ENCODE measurements around the gene NHLRC3. TPM values are rescaled to one million over a fixed set of nuclear protein-coding genes. Genes with fewer than 3 reads are reported as not detected.
"Not testable (repeated sequence)": the region's sequence is repeated elsewhere in the genome, so short reads cannot be mapped to it uniquely, and the experiment has no call there.

The NHLRC3 gene, protein sequence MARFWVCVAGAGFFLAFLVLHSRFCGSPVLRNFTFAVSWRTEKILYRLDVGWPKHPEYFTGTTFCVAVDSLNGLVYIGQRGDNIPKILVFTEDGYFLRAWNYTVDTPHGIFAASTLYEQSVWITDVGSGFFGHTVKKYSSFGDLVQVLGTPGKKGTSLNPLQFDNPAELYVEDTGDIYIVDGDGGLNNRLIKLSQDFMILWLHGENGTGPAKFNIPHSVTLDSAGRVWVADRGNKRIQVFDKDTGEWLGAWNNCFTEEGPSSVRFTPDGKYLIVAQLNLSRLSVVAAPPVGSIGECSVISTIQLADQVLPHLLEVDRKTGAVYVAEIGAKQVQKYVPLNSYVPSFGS
- total RNA-seq: 19.2 and 20.4 TPM in 2 replicates

- peak within 1 kb of the TSS; percentile 94 for H3K27ac Mint-ChIP-seq
- H3K4me3 Mint-ChIP-seq: peak within 1 kb of the TSS; percentile 91
- intact Hi-C loops (cut with micrococcal nuclease): loop anchor here (1.0 to 5.0 kb wide), 10 partner anchors 22 to 1981 kb away; partner anchors contain the start of genes COG6, LHFPL6, SUPT20H and UFM1
- peaks cover 64% of the 10 kb centered on the region for H3K4me1 Mint-ChIP-seq (ENCODE audit: low read depth)
- H3K27me3 Mint-ChIP-seq (ENCODE audit: insufficient read depth): no peaks in the 10 kb centered on the region
- no peaks in the 10 kb centered on the region for H3K9me3 Mint-ChIP-seq
- peaks cover 15% of the 10 kb centered on the region for H3K36me3 Mint-ChIP-seq (ENCODE audit: low read depth)
- DNase-seq (ENCODE audit: low spot score): peak; percentile 68
These were observed at the start of gene NHLRC3, which contains the start of gene PROSER1 for GRCh38 chr13:39037880-39038568. Gene NHLRC3 (plus strand): TSS chr13:39038456. CDS start chr13:39038640, 184 bp downstream. Gene PROSER1 (minus strand): TSS chr13:39038089. CDS start chr13:39037242, 847 bp downstream.

GRCh38 chr13:38990693-38991092 lies 47.6 kb upstream of the NHLRC3 start, which contains the start of gene STOML3:
Gene STOML3 (minus strand): TSS chr13:38990831. CDS start chr13:38990721, 110 bp downstream.
- H3K4me3 Mint-ChIP-seq: no peak within 1 kb of the TSS
- no peak for DNase-seq (ENCODE audit: low spot score)
- intact Hi-C loops (cut with micrococcal nuclease): no loop called here
- H3K36me3 Mint-ChIP-seq (ENCODE audit: low read depth): no peaks in the 10 kb centered on the region
- H3K9me3 Mint-ChIP-seq: no peaks in the 10 kb centered on the region
- no peaks in the 10 kb centered on the region for H3K4me1 Mint-ChIP-seq (ENCODE audit: low read depth)
- H3K27ac Mint-ChIP-seq: no peak within 1 kb of the TSS
- H3K27me3 Mint-ChIP-seq (ENCODE audit: insufficient read depth): no peaks in the 10 kb centered on the region

DNA sequence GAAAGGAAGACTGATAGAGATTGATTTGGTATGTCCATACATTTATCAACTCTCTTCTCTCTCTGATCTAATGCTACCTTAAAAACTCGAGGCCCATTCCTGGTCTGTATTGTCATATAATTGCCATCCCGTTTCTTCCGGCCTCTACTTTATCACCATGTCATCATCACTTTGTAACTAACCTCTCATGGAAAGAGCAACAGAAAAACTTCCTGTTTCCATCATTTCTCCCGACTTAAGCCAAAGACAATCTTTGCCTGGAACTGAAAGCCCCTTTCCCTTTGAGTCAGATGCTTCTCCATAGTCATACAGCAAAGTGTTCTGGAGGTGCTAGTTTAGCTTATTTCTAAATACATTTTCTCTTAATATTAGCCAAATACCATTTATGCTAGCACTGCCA lies 44.9 kb upstream of the NHLRC3 start:
- no peak for DNase-seq (ENCODE audit: low spot score)
- Mint-ChIP-seq H3K4me1 (ENCODE audit: low read depth) (no peaks in the 10 kb centered on the region), H3K9me3 (no peaks in the 10 kb centered on the region), H3K27ac (no peak overlapping the region), H3K4me3 (no peak overlapping the region), H3K36me3 (ENCODE audit: low read depth) (no peaks in the 10 kb centered on the region), H3K27me3 (ENCODE audit: insufficient read depth) (no peaks in the 10 kb centered on the region)
- intact Hi-C loops (cut with micrococcal nuclease): no loop called here

- Mint-ChIP-seq H3K27me3 (ENCODE audit: insufficient read depth) (no peaks in the 10 kb centered on the region), H3K27ac (no peak overlapping the region), H3K9me3 (no peaks in the 10 kb centered on the region), H3K4me1 (ENCODE audit: low read depth) (no peaks in the 10 kb centered on the region), H3K36me3 (ENCODE audit: low read depth) (no peaks in the 10 kb centered on the region), H3K4me3 (no peak overlapping the region)
- intact Hi-C loops (cut with micrococcal nuclease): no loop called here
- DNase-seq (ENCODE audit: low spot score): no peak
These were observed 39.5 kb upstream of the NHLRC3 start for GRCh38 chr13:38998739-38999138.

DNA sequence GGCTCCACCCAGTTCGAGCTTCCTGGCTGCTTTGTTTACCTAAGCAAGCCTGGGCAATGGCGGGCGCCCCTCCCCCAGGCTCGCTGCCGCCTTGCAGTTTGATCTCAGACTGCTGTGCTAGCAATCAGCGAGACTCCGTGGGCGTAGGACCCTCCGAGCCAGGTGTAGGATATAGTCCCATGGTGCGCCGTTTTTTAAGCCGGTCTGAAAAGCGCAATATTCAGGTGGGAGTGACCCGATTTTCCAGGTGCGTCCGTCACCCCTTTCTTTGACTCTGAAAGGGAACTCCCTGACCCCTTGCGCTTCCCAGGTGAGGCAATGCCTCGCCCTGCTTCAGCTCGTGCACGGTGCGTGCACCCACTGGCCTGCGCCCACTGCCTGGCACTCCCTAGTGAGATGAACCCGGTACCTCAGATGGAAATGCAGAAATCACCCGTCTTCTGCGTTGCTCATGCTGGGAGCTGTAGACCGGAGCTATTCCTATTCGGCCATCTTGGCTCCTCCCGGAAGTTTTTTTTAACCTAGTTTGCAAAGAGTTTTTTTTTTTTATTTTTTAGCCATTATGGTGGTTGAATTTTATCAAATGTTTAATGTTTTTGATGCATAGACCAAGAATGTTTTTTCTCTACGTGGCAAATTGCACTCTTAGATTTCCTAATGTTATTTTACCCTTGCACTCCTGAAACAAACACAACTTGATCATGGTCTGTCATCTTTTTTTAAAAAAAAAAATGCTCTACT lies 31.7 kb upstream of the NHLRC3 start:
- DNase-seq (ENCODE audit: low spot score); intact Hi-C loops (cut with micrococcal nuclease); H3K9me3 Mint-ChIP-seq; H3K27me3 Mint-ChIP-seq (ENCODE audit: insufficient read depth); H3K27ac Mint-ChIP-seq; H3K4me1 Mint-ChIP-seq (ENCODE audit: low read depth); H3K4me3 Mint-ChIP-seq: not testable (repeated sequence)
- H3K36me3 Mint-ChIP-seq (ENCODE audit: low read depth): peaks cover 29% of the 10 kb centered on the region

DNA sequence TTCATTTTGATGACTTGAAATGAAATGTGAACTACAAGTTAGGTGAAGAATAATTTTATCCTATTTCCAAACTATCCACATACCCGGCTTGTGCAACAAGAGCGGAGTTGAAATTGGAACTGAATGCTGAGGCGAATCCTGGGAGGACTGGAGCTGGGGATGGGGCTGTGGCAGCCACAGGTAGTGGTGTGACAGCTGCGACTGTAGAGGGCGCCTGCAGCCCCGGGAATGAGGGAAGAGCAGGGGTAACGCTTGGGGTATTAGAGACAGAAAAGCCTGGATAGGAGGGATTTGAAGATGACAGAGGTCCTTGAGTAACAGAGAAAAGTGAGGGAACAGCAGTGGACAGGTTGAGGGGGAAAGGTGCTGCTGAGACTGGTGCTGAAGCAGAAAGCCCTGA lies 25.6 kb upstream of the NHLRC3 start:
- intact Hi-C loops (cut with micrococcal nuclease): loop anchor here (1.0 kb wide), 1 partner anchor 15 kb away; no protein-coding TSS in a partner anchor
- Mint-ChIP-seq H3K9me3 (no peaks in the 10 kb centered on the region), H3K27me3 (ENCODE audit: insufficient read depth) (no peaks in the 10 kb centered on the region), H3K4me1 (ENCODE audit: low read depth) (peaks cover 10% of the 10 kb centered on the region), H3K36me3 (ENCODE audit: low read depth) (peaks cover 71% of the 10 kb centered on the region), H3K4me3 (no peak overlapping the region), H3K27ac (no peak overlapping the region)
- no peak for DNase-seq (ENCODE audit: low spot score)

DNA sequence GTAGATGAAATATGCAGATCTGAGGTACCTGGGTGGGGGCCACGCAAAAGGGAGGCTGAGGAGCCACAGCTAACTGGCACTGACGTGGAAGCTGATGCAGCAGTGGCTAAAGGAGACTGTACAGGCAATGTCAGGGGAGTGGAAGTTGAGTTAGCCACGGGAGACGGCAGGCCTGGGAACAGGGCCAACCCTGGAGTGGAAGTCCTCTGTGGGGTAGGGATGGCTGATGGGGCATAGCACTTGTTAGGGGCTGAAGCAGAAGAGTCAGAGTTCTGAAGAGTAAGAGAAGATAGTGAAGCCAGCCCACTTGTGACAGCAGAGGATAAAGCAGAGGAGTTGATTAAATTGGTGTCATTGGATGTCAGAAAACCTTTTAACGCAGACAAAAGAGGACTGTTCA lies 24.8 kb upstream of the NHLRC3 start:
- peaks cover 71% of the 10 kb centered on the region for H3K36me3 Mint-ChIP-seq (ENCODE audit: low read depth)
- DNase-seq (ENCODE audit: low spot score): no peak
- no peaks in the 10 kb centered on the region for H3K9me3 Mint-ChIP-seq
- no peak overlapping the region for H3K4me3 Mint-ChIP-seq
- H3K27ac Mint-ChIP-seq: no peak overlapping the region
- no peaks in the 10 kb centered on the region for H3K27me3 Mint-ChIP-seq (ENCODE audit: insufficient read depth)
- H3K4me1 Mint-ChIP-seq (ENCODE audit: low read depth): peaks cover 18% of the 10 kb centered on the region
- intact Hi-C loops (cut with micrococcal nuclease): no loop called here

- Mint-ChIP-seq H3K27me3 (ENCODE audit: insufficient read depth) (no peaks in the 10 kb centered on the region), H3K4me1 (ENCODE audit: low read depth) (peaks cover 24% of the 10 kb centered on the region), H3K27ac (no peak overlapping the region), H3K4me3 (no peak overlapping the region), H3K36me3 (ENCODE audit: low read depth) (peaks cover 64% of the 10 kb centered on the region), H3K9me3 (no peaks in the 10 kb centered on the region)
- intact Hi-C loops (cut with micrococcal nuclease): loop anchor here (1.0 to 5.0 kb wide), 2 partner anchors 22 to 99 kb away; partner anchors contain the start of genes NHLRC3 and PROSER1
- DNase-seq (ENCODE audit: low spot score): no peak
These were observed 22.2 kb upstream of the NHLRC3 start for GRCh38 chr13:39016087-39016486.

GRCh38 chr13:39016787-39017186 lies 21.5 kb upstream of the NHLRC3 start:
- H3K4me1 Mint-ChIP-seq (ENCODE audit: low read depth): peaks cover 24% of the 10 kb centered on the region
- H3K27ac Mint-ChIP-seq: peak overlapping the region; percentile 15
- peaks cover 64% of the 10 kb centered on the region for H3K36me3 Mint-ChIP-seq (ENCODE audit: low read depth)
- intact Hi-C loops (cut with micrococcal nuclease): loop anchor here (1.0 to 5.0 kb wide), 2 partner anchors 22 to 99 kb away; partner anchors contain the start of genes NHLRC3 and PROSER1
- H3K27me3 Mint-ChIP-seq (ENCODE audit: insufficient read depth): no peaks in the 10 kb centered on the region
- no peaks in the 10 kb centered on the region for H3K9me3 Mint-ChIP-seq
- no peak for DNase-seq (ENCODE audit: low spot score)
- no peak overlapping the region for H3K4me3 Mint-ChIP-seq

GRCh38 chr13:39020853-39021462 lies 17.3 kb upstream of the NHLRC3 start:
- Mint-ChIP-seq H3K9me3 (no peaks in the 10 kb centered on the region), H3K27ac (no peak overlapping the region), H3K4me3 (no peak overlapping the region), H3K4me1 (ENCODE audit: low read depth) (peaks cover 24% of the 10 kb centered on the region), H3K36me3 (ENCODE audit: low read depth) (peaks cover 57% of the 10 kb centered on the region), H3K27me3 (ENCODE audit: insufficient read depth) (no peaks in the 10 kb centered on the region)
- no peak for DNase-seq (ENCODE audit: low spot score)
- intact Hi-C loops (cut with micrococcal nuclease): no loop called here

- Mint-ChIP-seq H3K4me3 (no peak overlapping the region), H3K36me3 (ENCODE audit: low read depth) (peaks cover 55% of the 10 kb centered on the region), H3K27ac (no peak overlapping the region), H3K9me3 (no peaks in the 10 kb centered on the region), H3K4me1 (ENCODE audit: low read depth) (peaks cover 11% of the 10 kb centered on the region), H3K27me3 (ENCODE audit: insufficient read depth) (no peaks in the 10 kb centered on the region)
- DNase-seq (ENCODE audit: low spot score): no peak
- intact Hi-C loops (cut with micrococcal nuclease): no loop called here
These were observed 14.9 kb upstream of the NHLRC3 start for GRCh38 chr13:39023316-39023715.

- intact Hi-C loops (cut with micrococcal nuclease): no loop called here
- no peak for DNase-seq (ENCODE audit: low spot score)
- Mint-ChIP-seq H3K27ac (no peak overlapping the region), H3K4me1 (ENCODE audit: low read depth) (peaks cover 7% of the 10 kb centered on the region), H3K36me3 (ENCODE audit: low read depth) (peaks cover 54% of the 10 kb centered on the region), H3K4me3 (no peak overlapping the region), H3K27me3 (ENCODE audit: insufficient read depth) (no peaks in the 10 kb centered on the region), H3K9me3 (no peaks in the 10 kb centered on the region)
These were observed 14.5 kb upstream of the NHLRC3 start for GRCh38 chr13:39023761-39024160.
